Neural progenitor cell (in vitro differentiated cells): ENCODE measurements around the gene COX7A1. TPM values are rescaled to one million over a fixed set of nuclear protein-coding genes. Genes with fewer than 3 reads are reported as not detected.
"Not testable (repeated sequence)": the region's sequence is repeated elsewhere in the genome, so short reads cannot be mapped to it uniquely, and the experiment has no call there.

Experiments
- DNase-seq: peaks from one replicate; pipeline ENCODE4 v3.0.0-alpha.2; 2016; ENCODE audit warnings: low spot score
- H2AFZ ChIP-seq: fragments of 200-600 bp; sonication (generic); replicated peaks from 2 replicates; pipeline ENCODE4 v1.6.1; 2016; ENCODE audit warnings: antibody characterized with exemption
- H3F3A ChIP-seq: fragments of 200-600 bp; sonication (generic); 2 replicates; pipeline ENCODE4 v1.6.1; 2016; ENCODE audit warnings: antibody characterized with exemption, low read depth
- H3K27ac ChIP-seq: fragments of 200-600 bp; sonication (generic); 2 replicates; pipeline ENCODE4 v1.5.1; 2016; ENCODE audit warnings: mild to moderate bottlenecking
- H3K27me3 ChIP-seq: fragments of 200-600 bp; sonication (generic); 2 replicates; pipeline ENCODE4 v1.6.1; 2016; ENCODE audit warnings: mild to moderate bottlenecking, moderate library complexity
- H3K36me3 ChIP-seq: fragments of 200-600 bp; sonication (generic); 2 replicates; pipeline ENCODE4 v1.5.1; 2016
- H3K4me1 ChIP-seq: fragments of 200-600 bp; sonication (generic); 2 replicates; pipeline ENCODE4 v1.6.1; 2016; ENCODE audit warnings: mixed run types
- H3K4me2 ChIP-seq: fragments of 200-600 bp; sonication (generic); 2 replicates; pipeline ENCODE4 v1.6.1; 2016
- H3K4me3 ChIP-seq: fragments of 200-600 bp; sonication (generic); 2 replicates; pipeline ENCODE4 v1.5.1; 2016
- H3K79me2 ChIP-seq: fragments of 200-600 bp; sonication (generic); 2 replicates; pipeline ENCODE4 v1.6.1; 2016; ENCODE audit warnings: low read depth
- H3K9ac ChIP-seq: fragments of 200-600 bp; sonication (generic); 2 replicates; pipeline ENCODE4 v1.6.1; 2016
- H3K9me3 ChIP-seq: fragments of 200-600 bp; sonication (generic); 2 replicates; pipeline ENCODE4 v1.5.1; 2016; ENCODE audit warnings: low read depth
- H4K20me1 ChIP-seq: fragments of 200-600 bp; sonication (generic); 2 replicates; pipeline ENCODE4 v1.6.1; 2016; ENCODE audit warnings: low read depth
- H3K27ac Mint-ChIP-seq: 3 replicates; pipeline ENCODE4 v1.8.0; 2021; ENCODE audit warnings: mixed read lengths
- H3K27me3 Mint-ChIP-seq: 2 replicates; pipeline ENCODE4 v1.8.0; 2022; ENCODE audit warnings: low read depth, mild to moderate bottlenecking, inconsistent platforms, moderate library complexity, mixed read lengths; ENCODE audit not compliant: insufficient read depth
- H3K36me3 Mint-ChIP-seq: 3 replicates; pipeline ENCODE4 v1.8.0; 2021; ENCODE audit warnings: mixed read lengths
- H3K4me1 Mint-ChIP-seq: 3 replicates; pipeline ENCODE4 v1.8.0; 2021; ENCODE audit warnings: mixed read lengths
- H3K4me3 Mint-ChIP-seq: 3 replicates; pipeline ENCODE4 v1.8.0; 2021; ENCODE audit warnings: mild to moderate bottlenecking, moderate library complexity, mixed read lengths
- H3K9me3 Mint-ChIP-seq: 3 replicates; pipeline ENCODE4 v1.8.0; 2020; ENCODE audit warnings: mixed read lengths
- CTCF ChIP-seq: fragments of 200-600 bp; sonication (generic); IDR thresholded peaks from 2 replicates; pipeline ENCODE4 v1.5.1; 2017; ENCODE audit warnings: antibody characterized with exemption, mild to moderate bottlenecking
- EZH2 ChIP-seq: fragments of 200-600 bp; sonication (generic); IDR thresholded peaks from 2 replicates; pipeline ENCODE4 v1.6.1; 2017; ENCODE audit warnings: antibody characterized with exemption, mild to moderate bottlenecking, moderate library complexity
- EZH2phosphoT487 ChIP-seq: fragments of 200-600 bp; sonication (generic); IDR thresholded peaks from 2 replicates; pipeline ENCODE4 v1.6.1; 2017; ENCODE audit warnings: antibody characterized with exemption
- total RNA-seq: library from RNA; depleted of rRNA; stranded (reverse); fragments of >200 nt; gene quantifications from 2 replicates; pipeline ENCODE4 v1.2.3, GENCODE V29; 2015; ENCODE audit warnings: low replicate concordance

Gene COX7A1
- total RNA-seq = not detected in 2 replicates

GRCh38 chr19:36152352-36153091 lies at the start of gene COX7A1:
Gene COX7A1 (minus strand): TSS chr19:36152447. CDS start chr19:36152407, 40 bp downstream.
- Mint-ChIP-seq H3K27me3 (peaks cover 4% of the 10 kb centered on the region), H3K9me3 (no peaks in the 10 kb centered on the region), H3K4me3 (no peak within 1 kb of the TSS), H3K36me3 (peaks cover 11% of the 10 kb centered on the region), H3K4me1 (peaks cover 13% of the 10 kb centered on the region), H3K27ac (no peak within 1 kb of the TSS)
- H3K4me3 ChIP-seq = no peak within 1 kb of the TSS
- H2AFZ ChIP-seq = no peak within 1 kb of the TSS
- no peaks in the 10 kb centered on the region for H3K9me3 ChIP-seq
- H3K27ac ChIP-seq = no peak within 1 kb of the TSS
- H3K79me2 ChIP-seq = no peaks in the 10 kb centered on the region
- no peak within 1 kb of the TSS for H3K9ac ChIP-seq
- TF ChIP-seq CTCF = no peak
- TF ChIP-seq EZH2 = no peak
- no peak for TF ChIP-seq EZH2phosphoT487
- DNase-seq = no peak
- no peak within 1 kb of the TSS for H3K4me2 ChIP-seq
- H3K27me3 ChIP-seq = no peaks in the 10 kb centered on the region
- H3K36me3 ChIP-seq = no peaks in the 10 kb centered on the region
- H3K4me1 ChIP-seq = peaks cover 4% of the 10 kb centered on the region
- H4K20me1 ChIP-seq = no peaks in the 10 kb centered on the region
- no peaks in the 10 kb centered on the region for H3F3A ChIP-seq

DNA sequence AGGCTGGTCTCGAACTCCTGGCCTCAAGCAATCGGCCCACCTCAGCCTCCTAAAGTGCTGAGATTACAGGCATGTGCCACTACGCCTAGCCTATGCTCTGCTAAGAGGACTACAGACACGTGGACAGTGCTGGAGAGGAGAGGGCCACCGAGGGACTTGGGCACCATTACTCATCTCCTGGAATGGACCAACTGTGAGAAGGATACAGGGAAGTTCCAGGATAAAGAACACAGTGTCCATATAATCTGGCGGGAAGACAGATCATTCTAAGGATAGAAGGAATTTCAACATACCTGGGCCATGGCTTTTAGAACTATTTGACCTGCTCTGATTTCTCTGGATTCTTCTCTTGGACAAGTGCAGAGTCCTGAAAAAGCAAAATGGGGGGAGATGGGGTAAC lies 49.4 kb upstream of the COX7A1 start:
- H3K36me3 Mint-ChIP-seq = peaks cover 8% of the 10 kb centered on the region
- Histone ChIP-seq H3K4me1 (no peaks in the 10 kb centered on the region), H3K4me3 (no peak overlapping the region), H3K4me2 (no peak overlapping the region), H3K9me3 (no peaks in the 10 kb centered on the region), H3K27me3 (no peaks in the 10 kb centered on the region), H3K36me3 (no peaks in the 10 kb centered on the region), H3K9ac (no peak overlapping the region), H3K27ac (no peak overlapping the region), H4K20me1 (no peaks in the 10 kb centered on the region), H2AFZ (no peak overlapping the region), H3K79me2 (no peaks in the 10 kb centered on the region), H3F3A (no peaks in the 10 kb centered on the region)
- H3K4me1 Mint-ChIP-seq = no peaks in the 10 kb centered on the region
- H3K4me3 Mint-ChIP-seq = no peak overlapping the region
- no peak overlapping the region for H3K27ac Mint-ChIP-seq
- TF ChIP-seq EZH2 = no peak
- no peak for TF ChIP-seq EZH2phosphoT487
- peaks cover 2% of the 10 kb centered on the region for H3K27me3 Mint-ChIP-seq
- no peaks in the 10 kb centered on the region for H3K9me3 Mint-ChIP-seq
- no peak for DNase-seq

GRCh38 chr19:36198119-36198518 lies 45.9 kb upstream of the COX7A1 start:
- H3K4me2 ChIP-seq = no peak overlapping the region
- H3K79me2 ChIP-seq = no peaks in the 10 kb centered on the region
- Mint-ChIP-seq H3K36me3 (peaks cover 14% of the 10 kb centered on the region), H3K27me3 (no peaks in the 10 kb centered on the region), H3K27ac (no peak overlapping the region), H3K4me3 (no peak overlapping the region), H3K9me3 (no peaks in the 10 kb centered on the region), H3K4me1 (no peaks in the 10 kb centered on the region)
- H3K9me3 ChIP-seq = no peaks in the 10 kb centered on the region
- no peaks in the 10 kb centered on the region for H3K4me1 ChIP-seq
- no peaks in the 10 kb centered on the region for H4K20me1 ChIP-seq
- no peak for TF ChIP-seq CTCF
- no peaks in the 10 kb centered on the region for H3F3A ChIP-seq
- H2AFZ ChIP-seq = no peak overlapping the region
- H3K36me3 ChIP-seq = no peaks in the 10 kb centered on the region
- H3K4me3 ChIP-seq = no peak overlapping the region
- DNase-seq = no peak
- no peak overlapping the region for H3K9ac ChIP-seq
- no peaks in the 10 kb centered on the region for H3K27me3 ChIP-seq
- no peak overlapping the region for H3K27ac ChIP-seq

- DNase-seq = no peak
- TF ChIP-seq EZH2phosphoT487 = no peak
- TF ChIP-seq CTCF = no peak
- no peak for TF ChIP-seq EZH2
- Histone ChIP-seq H3K4me1 (no peaks in the 10 kb centered on the region), H3K36me3 (no peaks in the 10 kb centered on the region), H3K4me3 (no peak overlapping the region), H3K9ac (no peak overlapping the region), H4K20me1 (no peaks in the 10 kb centered on the region), H3K79me2 (no peaks in the 10 kb centered on the region), H3K9me3 (no peaks in the 10 kb centered on the region), H3K4me2 (no peak overlapping the region), H3K27me3 (no peaks in the 10 kb centered on the region), H3K27ac (no peak overlapping the region), H3F3A (no peaks in the 10 kb centered on the region), H2AFZ (no peak overlapping the region)
- H3K4me1 Mint-ChIP-seq = no peaks in the 10 kb centered on the region
- H3K27me3 Mint-ChIP-seq = no peaks in the 10 kb centered on the region
- H3K4me3 Mint-ChIP-seq = no peak overlapping the region
- no peak overlapping the region for H3K27ac Mint-ChIP-seq
- H3K36me3 Mint-ChIP-seq = peaks cover 11% of the 10 kb centered on the region
- no peaks in the 10 kb centered on the region for H3K9me3 Mint-ChIP-seq
Observed at GRCh38 chr19:36196249-36196648, 44.0 kb upstream of the COX7A1 start.

DNA sequence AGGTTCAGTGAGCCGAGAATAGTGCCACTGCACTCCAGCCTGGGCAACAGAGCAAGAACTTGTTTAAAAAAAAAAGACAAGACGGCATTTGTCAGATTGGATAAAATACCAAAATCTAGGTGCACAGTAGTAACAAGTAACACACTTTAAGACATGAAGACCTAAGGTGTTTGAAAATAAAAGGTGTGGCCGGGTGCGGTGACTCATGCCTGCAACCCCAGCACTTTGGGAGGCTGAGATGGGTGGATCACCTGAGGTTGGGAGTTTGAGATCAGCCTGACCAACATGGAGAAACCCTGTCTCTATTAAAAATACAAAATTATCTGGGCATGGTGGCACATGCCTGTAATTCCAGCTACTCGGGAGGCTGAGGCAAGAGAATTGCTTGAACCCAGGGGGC lies 34.5 kb upstream of the COX7A1 start:
- H3K9ac ChIP-seq, H3K4me1 Mint-ChIP-seq, H3K36me3 ChIP-seq, H3K27ac Mint-ChIP-seq, H3K79me2 ChIP-seq, H3K27me3 Mint-ChIP-seq, H3K4me3 Mint-ChIP-seq, DNase-seq, H3F3A ChIP-seq, H3K4me3 ChIP-seq, H3K27me3 ChIP-seq, H3K27ac ChIP-seq, H3K9me3 ChIP-seq, H2AFZ ChIP-seq, H3K9me3 Mint-ChIP-seq, H3K4me1 ChIP-seq, H3K4me2 ChIP-seq, H4K20me1 ChIP-seq: not testable (repeated sequence)
- H3K36me3 Mint-ChIP-seq = peaks cover 16% of the 10 kb centered on the region
